Measurements from ENCODE around the gene XYLT1. TPM values are rescaled to one million over a fixed set of nuclear protein-coding genes. Genes with fewer than 3 reads are reported as not detected.

XYLT1 gene
- total RNA-seq, 1 experiment from 2014 or later: not detected

GRCh38 chr16:17144431-17144830 is 326.3 kb downstream of the XYLT1 start:
- intact Hi-C loops (cut with micrococcal nuclease): no loop called here
- Histone ChIP-seq H2AFZ (ENCODE audit: low read length) (no peak overlapping the region), H3K36me3 (ENCODE audit: low read depth, low read length) (no peaks in the 10 kb centered on the region), H3K4me2 (ENCODE audit: low read length) (no peak overlapping the region), H4K20me1 (ENCODE audit: low read length) (no peaks in the 10 kb centered on the region), H3K9me2 (replicated peaks; ENCODE audit: low read length) (no peaks in the 10 kb centered on the region), H3K79me2 (ENCODE audit: low read length) (no peaks in the 10 kb centered on the region), H3K9ac (ENCODE audit: low read length) (no peak overlapping the region), H3K27ac (ENCODE audit: low read length) (no peak overlapping the region), H3F3A (ENCODE audit: low read length, unreplicated experiment) (no peaks in the 10 kb centered on the region), H3K4me3 (ENCODE audit: low read length) (no peak overlapping the region), H3K9me3 (ENCODE audit: low read length) (no peaks in the 10 kb centered on the region), H3K4me1 (ENCODE audit: insufficient read depth, low read length) (no peaks in the 10 kb centered on the region), H3K27me3 (ENCODE audit: low read length) (no peaks in the 10 kb centered on the region)
- TF ChIP-seq EZH2phosphoT487 (IDR thresholded peaks at IDR 0.05; ENCODE audit: borderline replicate concordance, low read length) (no peak), EZH2 (IDR thresholded peaks at IDR 0.05; ENCODE audit: low read length, unreplicated experiment) (no peak)
- TF ChIP-seq, protein P1, sequence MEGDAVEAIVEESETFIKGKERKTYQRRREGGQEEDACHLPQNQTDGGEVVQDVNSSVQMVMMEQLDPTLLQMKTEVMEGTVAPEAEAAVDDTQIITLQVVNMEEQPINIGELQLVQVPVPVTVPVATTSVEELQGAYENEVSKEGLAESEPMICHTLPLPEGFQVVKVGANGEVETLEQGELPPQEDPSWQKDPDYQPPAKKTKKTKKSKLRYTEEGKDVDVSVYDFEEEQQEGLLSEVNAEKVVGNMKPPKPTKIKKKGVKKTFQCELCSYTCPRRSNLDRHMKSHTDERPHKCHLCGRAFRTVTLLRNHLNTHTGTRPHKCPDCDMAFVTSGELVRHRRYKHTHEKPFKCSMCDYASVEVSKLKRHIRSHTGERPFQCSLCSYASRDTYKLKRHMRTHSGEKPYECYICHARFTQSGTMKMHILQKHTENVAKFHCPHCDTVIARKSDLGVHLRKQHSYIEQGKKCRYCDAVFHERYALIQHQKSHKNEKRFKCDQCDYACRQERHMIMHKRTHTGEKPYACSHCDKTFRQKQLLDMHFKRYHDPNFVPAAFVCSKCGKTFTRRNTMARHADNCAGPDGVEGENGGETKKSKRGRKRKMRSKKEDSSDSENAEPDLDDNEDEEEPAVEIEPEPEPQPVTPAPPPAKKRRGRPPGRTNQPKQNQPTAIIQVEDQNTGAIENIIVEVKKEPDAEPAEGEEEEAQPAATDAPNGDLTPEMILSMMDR (conservative IDR thresholded peaks at IDR 0.05; ENCODE audit: low read depth, low read length): no peak
- CTCF ChIA-PET: no interaction called here
- BruUV-seq (replicated peaks): no TSS peak
- DNase-seq (no peak), ATAC-seq (no peak)
- POLR2A ChIA-PET (ENCODE audit: unreplicated experiment): no interaction called here

- ChIA-PET CTCF (no interaction called here), POLR2A (ENCODE audit: unreplicated experiment) (no interaction called here)
- intact Hi-C loops (cut with micrococcal nuclease): no loop called here
- Histone ChIP-seq H3K9me2 (replicated peaks; ENCODE audit: low read length) (no peaks in the 10 kb centered on the region), H3K4me2 (ENCODE audit: low read length) (no peak overlapping the region), H3K36me3 (ENCODE audit: low read depth, low read length) (no peaks in the 10 kb centered on the region), H3K27ac (ENCODE audit: low read length) (no peak overlapping the region), H3K79me2 (ENCODE audit: low read length) (no peaks in the 10 kb centered on the region), H3F3A (ENCODE audit: low read length, unreplicated experiment) (no peaks in the 10 kb centered on the region), H3K9ac (ENCODE audit: low read length) (no peak overlapping the region), H3K9me3 (ENCODE audit: low read length) (no peaks in the 10 kb centered on the region), H3K4me3 (ENCODE audit: low read length) (no peak overlapping the region), H2AFZ (ENCODE audit: low read length) (no peak overlapping the region), H3K27me3 (ENCODE audit: low read length) (no peaks in the 10 kb centered on the region), H3K4me1 (ENCODE audit: insufficient read depth, low read length) (no peaks in the 10 kb centered on the region), H4K20me1 (ENCODE audit: low read length) (no peaks in the 10 kb centered on the region)
- DNase-seq (no peak), ATAC-seq (no peak)
- BruUV-seq (replicated peaks): no TSS peak
- TF ChIP-seq, protein P1 (conservative IDR thresholded peaks at IDR 0.05; ENCODE audit: low read depth, low read length): no peak
- TF ChIP-seq EZH2phosphoT487 (IDR thresholded peaks at IDR 0.05; ENCODE audit: borderline replicate concordance, low read length) (no peak), EZH2 (IDR thresholded peaks at IDR 0.05; ENCODE audit: low read length, unreplicated experiment) (no peak)
Observed at GRCh38 chr16:17143546-17144419, 327.0 kb downstream of the XYLT1 start.

DNA sequence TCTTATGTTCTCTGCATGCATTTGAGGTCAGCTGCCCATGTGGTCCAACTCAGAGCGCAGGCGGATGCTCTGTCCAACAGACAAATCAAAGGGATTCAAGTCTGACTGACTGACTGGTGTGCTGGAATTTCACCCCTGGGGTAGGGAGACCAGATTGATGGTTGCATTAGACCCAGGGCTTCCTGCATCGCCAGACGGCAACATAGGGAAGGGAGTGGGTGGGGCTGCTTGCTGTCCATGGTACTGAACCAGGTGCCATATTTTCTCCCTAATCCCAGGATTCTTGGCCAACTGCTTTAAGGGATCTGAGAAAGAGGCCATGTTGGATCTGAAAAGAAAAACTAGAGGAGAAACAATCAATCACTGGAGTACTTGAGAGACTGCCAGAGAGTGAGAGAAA is 332.0 kb downstream of the XYLT1 start:
- Histone ChIP-seq H3K9me3 (ENCODE audit: low read length) (no peaks in the 10 kb centered on the region), H3K4me2 (ENCODE audit: low read length) (no peak overlapping the region), H3K4me3 (ENCODE audit: low read length) (no peak overlapping the region), H3K4me1 (ENCODE audit: insufficient read depth, low read length) (no peaks in the 10 kb centered on the region), H2AFZ (ENCODE audit: low read length) (no peak overlapping the region), H4K20me1 (ENCODE audit: low read length) (no peaks in the 10 kb centered on the region), H3F3A (ENCODE audit: low read length, unreplicated experiment) (no peaks in the 10 kb centered on the region), H3K9ac (ENCODE audit: low read length) (no peak overlapping the region), H3K27me3 (ENCODE audit: low read length) (no peaks in the 10 kb centered on the region), H3K79me2 (ENCODE audit: low read length) (no peaks in the 10 kb centered on the region), H3K27ac (ENCODE audit: low read length) (no peak overlapping the region), H3K36me3 (ENCODE audit: low read depth, low read length) (no peaks in the 10 kb centered on the region), H3K9me2 (replicated peaks; ENCODE audit: low read length) (no peaks in the 10 kb centered on the region)
- POLR2A ChIA-PET (ENCODE audit: unreplicated experiment): no interaction called here
- no TSS peak for BruUV-seq (replicated peaks)
- TF ChIP-seq EZH2 (IDR thresholded peaks at IDR 0.05; ENCODE audit: low read length, unreplicated experiment) (no peak), EZH2phosphoT487 (IDR thresholded peaks at IDR 0.05; ENCODE audit: borderline replicate concordance, low read length) (no peak)
- TF ChIP-seq, protein P1 (conservative IDR thresholded peaks at IDR 0.05; ENCODE audit: low read depth, low read length): no peak
- CTCF ChIA-PET: no interaction called here
- no peak for DNase-seq
- ATAC-seq: no peak
- intact Hi-C loops (cut with micrococcal nuclease): no loop called here
